ENCODE measurements around the gene TNP1. TPM values are rescaled to one million over a fixed set of nuclear protein-coding genes. Genes with fewer than 3 reads are reported as not detected.

Gene TNP1
- total and polyA plus RNA-seq, 2 donors (not counting 1 experiment from before 2014, with no cell fraction given) = not detected

DNA sequence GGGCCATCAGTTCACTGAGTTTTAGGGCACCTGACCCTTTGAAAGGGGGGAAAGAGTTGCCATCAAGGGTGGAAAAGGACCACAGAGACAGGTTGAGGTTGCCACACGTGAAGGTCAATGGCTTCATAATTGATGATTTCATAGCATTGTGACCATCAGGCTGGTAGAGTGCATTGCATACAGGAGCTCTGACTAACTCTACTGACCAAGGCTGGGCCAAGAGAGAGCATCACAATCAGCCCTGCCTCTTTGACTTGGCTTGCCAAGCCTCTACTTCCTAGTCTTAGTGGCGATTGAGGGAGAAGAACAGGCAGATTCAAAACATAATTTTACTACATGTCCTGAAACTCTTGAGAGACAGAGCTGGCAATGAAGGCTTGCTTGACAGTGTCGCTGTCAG, 5.8 kb upstream of the TNP1 start:
- Histone ChIP-seq H3K4me1 (ENCODE audit: control insufficient read depth in 2 of 2, insufficient read depth in 2 of 2, low read length in 2 of 2) (no peaks in the 10 kb centered on the region), H3K36me3 (replicated peaks in 1 of 2; ENCODE audit: control extremely low read depth in 1 of 2, control insufficient read depth in 1 of 2, extremely low read depth in 1 of 2, insufficient read depth in 2 of 2, low read length in 1 of 2) (no peaks in the 10 kb centered on the region), H3K4me3 (ENCODE audit: control extremely low read depth in 1 of 5, extremely low read depth in 1 of 5, insufficient read depth in 1 of 5, low read depth in 2 of 5, low read length in 4 of 5) (no peak overlapping the region), H2AFZ (ENCODE audit: insufficient read depth, low read depth, low read length, poor library complexity, severe bottlenecking) (no peak overlapping the region), H3K79me2 (ENCODE audit: control insufficient read depth, insufficient read depth, low read length) (no peaks in the 10 kb centered on the region), H3K4me2 (replicated peaks; ENCODE audit: low read depth, low read length, poor library complexity, severe bottlenecking) (no peak overlapping the region), H3K27ac (ENCODE audit: low read length in 2 of 2) (no peak overlapping the region), H3K9me3 (ENCODE audit: control extremely low read depth in 1 of 3, control insufficient read depth in 2 of 3, insufficient read depth in 1 of 3, low read length in 2 of 3) (no peaks in the 10 kb centered on the region), H4K20me1 (ENCODE audit: control insufficient read depth, insufficient read depth, low read length, poor library complexity, severe bottlenecking) (no peaks in the 10 kb centered on the region), H3K9ac (ENCODE audit: low read length) (no peak overlapping the region), H3K27me3 (replicated peaks in 1 of 4; ENCODE audit: control extremely low read depth in 1 of 4, control insufficient read depth in 3 of 4, insufficient read depth in 4 of 4, low read length in 3 of 4) (no peaks in the 10 kb centered on the region)
- intact Hi-C loops (cut with micrococcal nuclease) = no loop called here
- ATAC-seq (ENCODE audit: low read depth) (no peak), DNase-seq (no peak)
- Mint-ChIP-seq H3K4me3 (no peak overlapping the region), H3K27ac (no peak overlapping the region), H3K27me3 (peaks cover 12% of the 10 kb centered on the region), H3K9me3 (ENCODE audit: insufficient read depth) (no peaks in the 10 kb centered on the region), H3K4me1 (no peaks in the 10 kb centered on the region)
- ChIA-PET POLR2A (no interaction called here), CTCF (no interaction called here)
- 100% methylated on average over 1 of the region's 3 CpGs for WGBS (ENCODE audit: insufficient coverage)
- no peak for TF ChIP-seq CTCF (IDR thresholded peaks at IDR 0.05)
- no peak for TF ChIP-seq EZH2 (IDR thresholded peaks at IDR 0.05; ENCODE audit: borderline replicate concordance, insufficient read depth, low read depth, low read length, poor library complexity, severe bottlenecking)

GRCh38 chr2:216863946-216864345, 4.1 kb upstream of the TNP1 start:
- H3K27me3 ChIP-seq (replicated peaks in 1 of 4; ENCODE audit: control extremely low read depth in 1 of 4, control insufficient read depth in 3 of 4, insufficient read depth in 4 of 4, low read length in 3 of 4) = no peaks in the 10 kb centered on the region
- WGBS (ENCODE audit: insufficient coverage) = 40% methylated on average over 1 of the region's 4 CpGs
- Mint-ChIP-seq H3K27me3 (peaks cover 10% of the 10 kb centered on the region), H3K4me3 (no peak overlapping the region), H3K27ac (no peak overlapping the region), H3K4me1 (no peaks in the 10 kb centered on the region), H3K9me3 (ENCODE audit: insufficient read depth) (no peaks in the 10 kb centered on the region)
- intact Hi-C loops (cut with micrococcal nuclease) = no loop called here
- CTCF ChIA-PET = no interaction called here
- no peaks in the 10 kb centered on the region for H3K4me1 ChIP-seq (ENCODE audit: control insufficient read depth in 2 of 2, insufficient read depth in 2 of 2, low read length in 2 of 2)
- H2AFZ ChIP-seq (ENCODE audit: insufficient read depth, low read depth, low read length, poor library complexity, severe bottlenecking) = no peak overlapping the region
- H3K27ac ChIP-seq (ENCODE audit: low read length in 2 of 2) = no peak overlapping the region
- H3K9ac ChIP-seq (ENCODE audit: low read length) = no peak overlapping the region
- no peak for TF ChIP-seq EZH2 (IDR thresholded peaks at IDR 0.05; ENCODE audit: borderline replicate concordance, insufficient read depth, low read depth, low read length, poor library complexity, severe bottlenecking)
- no peak for TF ChIP-seq CTCF (IDR thresholded peaks at IDR 0.05)
- ATAC-seq (ENCODE audit: low read depth) (no peak), DNase-seq (no peak)
- H3K79me2 ChIP-seq (ENCODE audit: control insufficient read depth, insufficient read depth, low read length) = no peaks in the 10 kb centered on the region
- no peaks in the 10 kb centered on the region for H4K20me1 ChIP-seq (ENCODE audit: control insufficient read depth, insufficient read depth, low read length, poor library complexity, severe bottlenecking)
- no peak overlapping the region for H3K4me3 ChIP-seq (ENCODE audit: control extremely low read depth in 1 of 5, extremely low read depth in 1 of 5, insufficient read depth in 1 of 5, low read depth in 2 of 5, low read length in 4 of 5)
- H3K36me3 ChIP-seq (replicated peaks in 1 of 2; ENCODE audit: control extremely low read depth in 1 of 2, control insufficient read depth in 1 of 2, extremely low read depth in 1 of 2, insufficient read depth in 2 of 2, low read length in 1 of 2) = no peaks in the 10 kb centered on the region
- no peaks in the 10 kb centered on the region for H3K9me3 ChIP-seq (ENCODE audit: control extremely low read depth in 1 of 3, control insufficient read depth in 2 of 3, insufficient read depth in 1 of 3, low read length in 2 of 3)
- H3K4me2 ChIP-seq (replicated peaks; ENCODE audit: low read depth, low read length, poor library complexity, severe bottlenecking) = no peak overlapping the region
- POLR2A ChIA-PET = no interaction called here

Data from B cell (primary cell).